ENCODE measurements around the gene UMODL1.

The UMODL1 gene

DNA sequence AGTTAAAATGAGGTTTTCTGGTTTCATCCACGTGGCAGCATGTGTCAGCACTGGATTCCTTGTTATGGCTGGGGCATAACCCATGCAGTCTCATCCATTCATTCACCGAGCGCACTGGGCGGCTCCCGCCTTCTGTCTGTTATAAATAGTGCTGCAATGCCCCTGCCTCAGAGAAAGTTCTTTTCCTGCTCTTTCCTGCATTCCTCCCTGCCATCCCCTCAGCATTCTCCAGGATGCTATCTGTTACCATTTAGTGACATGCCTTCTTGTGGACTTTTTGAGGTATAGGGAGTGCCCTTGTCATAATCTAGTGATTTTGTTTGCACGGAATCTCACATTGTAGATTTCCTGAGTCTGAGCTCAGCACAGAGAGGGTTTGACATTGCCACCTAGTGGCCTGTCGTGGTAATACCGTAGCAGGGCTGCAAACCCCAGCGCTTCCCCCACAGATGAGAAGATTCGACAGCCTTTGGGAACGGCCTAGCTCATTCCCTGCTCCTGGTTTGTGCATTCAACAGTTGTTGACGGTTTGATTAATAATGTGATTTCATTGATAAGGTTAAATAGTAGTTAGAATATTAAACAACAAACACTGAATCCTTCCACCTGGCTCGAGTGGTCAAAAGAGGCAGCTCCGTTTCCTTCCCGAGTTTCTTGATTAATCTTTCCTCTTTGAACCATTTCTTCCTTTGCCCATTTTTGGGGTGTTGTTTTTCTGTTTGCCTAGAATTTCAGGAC lies 46.3 kb downstream of the UMODL1 start:
- DNase-seq: peak; percentile 81

DNA sequence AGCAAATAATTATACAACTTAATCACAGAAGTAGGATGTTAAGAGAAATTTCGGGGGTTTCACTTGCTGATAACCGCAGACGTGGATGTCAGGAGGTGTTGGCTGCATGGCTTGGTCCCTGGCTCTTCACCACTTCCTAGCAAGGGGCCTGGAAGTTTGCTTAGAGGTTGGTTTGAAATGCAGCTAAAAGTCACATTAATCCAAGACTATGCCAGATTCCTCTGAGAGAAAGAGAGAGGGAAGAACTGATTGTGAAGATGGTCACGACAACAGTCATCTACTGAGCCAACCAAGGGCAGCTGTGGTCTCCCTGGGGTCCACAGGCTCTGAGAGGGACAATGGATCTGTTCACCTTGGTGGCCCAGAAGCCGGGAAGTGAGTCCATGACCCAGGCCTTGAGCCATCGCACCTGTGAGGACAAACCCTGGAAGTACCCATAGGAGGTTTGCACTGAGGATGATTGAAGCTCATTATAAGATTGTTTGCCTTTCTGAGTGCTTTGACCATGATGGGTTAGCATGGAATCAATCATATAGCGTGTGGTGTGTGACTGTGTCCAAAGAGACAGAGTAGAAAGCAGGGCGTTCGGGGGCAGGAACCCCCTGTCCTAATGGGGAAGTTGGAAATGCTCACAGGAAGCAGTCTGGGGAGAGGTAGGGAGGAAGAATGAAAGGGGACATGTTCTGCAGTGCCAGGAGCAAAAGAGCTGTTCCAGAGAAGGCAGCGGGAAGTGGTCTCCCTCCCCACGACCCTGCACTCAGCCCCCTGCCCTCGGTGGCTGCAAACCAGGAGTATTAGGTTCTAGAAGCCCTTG lies 47.1 kb downstream of the UMODL1 start:
- no peak for DNase-seq

- no peak for DNase-seq
Measured at GRCh38 chr21:42118901-42119300, 47.8 kb downstream of the UMODL1 start.

- DNase-seq: no peak
Measured at GRCh38 chr21:42120101-42120902, 49.2 kb downstream of the UMODL1 start.

- DNase-seq: no peak
Measured at GRCh38 chr21:42120903-42121535, 49.9 kb downstream of the UMODL1 start.

- no peak for DNase-seq
Measured at GRCh38 chr21:42121794-42122193, 50.7 kb downstream of the UMODL1 start.

- DNase-seq: no peak
Measured at GRCh38 chr21:42122398-42122797, 51.3 kb downstream of the UMODL1 start.

DNA sequence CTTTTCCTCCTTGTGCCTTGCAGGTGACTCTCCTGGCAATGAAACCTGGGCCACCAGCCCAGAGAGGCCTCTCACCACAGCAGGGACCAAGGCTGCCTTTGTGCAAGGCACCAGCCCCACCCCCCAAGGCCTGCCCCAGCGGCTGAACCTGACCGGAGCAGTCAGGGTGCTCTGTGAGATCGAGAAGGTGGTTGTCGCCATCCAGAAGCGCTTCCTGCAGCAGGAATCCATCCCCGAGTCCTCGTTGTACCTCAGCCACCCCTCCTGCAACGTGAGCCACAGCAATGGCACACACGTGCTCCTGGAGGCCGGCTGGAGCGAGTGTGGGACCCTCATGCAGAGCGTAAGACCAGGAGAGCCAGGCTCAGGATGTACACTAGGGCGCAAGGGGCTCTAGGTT lies 51.7 kb downstream of the UMODL1 start:
- DNase-seq: no peak

GRCh38 chr21:42123219-42123908 lies 52.2 kb downstream of the UMODL1 start:
- DNase-seq: no peak

DNA sequence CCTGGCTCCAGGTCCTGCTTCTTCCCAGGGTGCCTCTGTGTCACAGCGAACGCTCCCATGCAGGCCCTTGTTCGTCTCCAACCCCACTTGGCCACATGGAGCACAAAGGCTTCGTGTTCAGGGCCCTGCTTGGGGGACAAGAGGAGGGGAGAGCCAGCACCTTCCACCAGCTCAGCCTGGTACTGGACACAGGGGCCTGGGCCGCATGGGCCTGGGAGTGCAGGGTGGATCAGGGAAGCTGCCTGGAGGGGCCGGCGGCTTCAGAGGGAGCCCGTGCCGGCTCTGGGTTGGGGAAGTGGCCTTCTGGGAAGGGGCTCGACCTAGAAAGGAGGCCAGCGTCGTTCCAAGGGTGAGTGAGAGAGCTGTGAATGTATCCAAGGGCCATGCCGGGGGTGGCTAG lies 53.0 kb downstream of the UMODL1 start:
- no peak for DNase-seq

- no peak for DNase-seq
Measured at GRCh38 chr21:42124826-42125570, 53.9 kb downstream of the UMODL1 start.

DNA sequence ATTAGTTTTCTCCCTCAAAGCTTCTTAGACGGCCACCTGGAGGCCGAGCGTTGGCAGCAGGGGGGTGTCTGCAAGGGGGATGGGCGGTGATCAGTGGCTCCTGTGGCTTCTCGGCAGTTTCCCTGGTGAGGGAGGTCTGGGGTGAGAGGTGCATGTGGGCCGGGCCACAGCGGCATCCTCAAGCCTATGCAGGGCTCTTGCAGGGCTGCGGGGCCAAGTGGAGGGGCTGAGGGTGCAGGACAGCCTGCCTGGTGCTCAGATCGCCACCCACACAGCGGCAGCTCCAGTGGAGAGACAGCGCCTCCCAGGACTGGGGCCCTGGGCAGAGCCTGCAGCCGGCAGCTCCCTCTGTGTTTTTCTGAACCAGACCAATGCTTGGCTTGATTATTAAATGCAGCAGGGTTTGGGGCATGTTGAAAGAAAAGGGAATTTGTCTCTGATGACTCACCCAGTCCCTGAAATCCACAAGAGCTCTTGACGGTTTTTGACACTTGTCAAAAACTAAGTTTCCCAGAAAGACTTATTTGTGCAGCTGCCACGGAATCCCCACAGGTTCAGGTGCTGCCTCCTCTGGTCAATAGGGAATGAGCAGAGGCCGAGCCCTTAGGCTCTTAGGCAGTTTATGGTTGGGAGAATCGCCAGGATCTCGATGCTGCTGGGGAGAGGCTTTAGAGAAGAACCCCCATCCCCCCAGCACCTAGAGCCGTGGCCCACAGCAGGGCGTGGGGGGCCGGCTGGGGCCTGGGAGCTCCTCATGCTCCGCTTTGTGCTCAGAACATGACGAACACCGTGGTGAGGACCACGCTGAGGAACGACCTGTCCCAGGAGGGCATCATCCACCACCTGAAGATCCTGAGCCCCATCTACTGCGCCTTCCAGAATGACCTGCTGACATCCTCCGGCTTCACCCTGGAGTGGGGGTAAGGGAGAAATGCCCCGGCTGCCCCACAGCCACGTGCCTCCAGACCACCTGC lies 54.7 kb downstream of the UMODL1 start:
- no peak for DNase-seq

DNA sequence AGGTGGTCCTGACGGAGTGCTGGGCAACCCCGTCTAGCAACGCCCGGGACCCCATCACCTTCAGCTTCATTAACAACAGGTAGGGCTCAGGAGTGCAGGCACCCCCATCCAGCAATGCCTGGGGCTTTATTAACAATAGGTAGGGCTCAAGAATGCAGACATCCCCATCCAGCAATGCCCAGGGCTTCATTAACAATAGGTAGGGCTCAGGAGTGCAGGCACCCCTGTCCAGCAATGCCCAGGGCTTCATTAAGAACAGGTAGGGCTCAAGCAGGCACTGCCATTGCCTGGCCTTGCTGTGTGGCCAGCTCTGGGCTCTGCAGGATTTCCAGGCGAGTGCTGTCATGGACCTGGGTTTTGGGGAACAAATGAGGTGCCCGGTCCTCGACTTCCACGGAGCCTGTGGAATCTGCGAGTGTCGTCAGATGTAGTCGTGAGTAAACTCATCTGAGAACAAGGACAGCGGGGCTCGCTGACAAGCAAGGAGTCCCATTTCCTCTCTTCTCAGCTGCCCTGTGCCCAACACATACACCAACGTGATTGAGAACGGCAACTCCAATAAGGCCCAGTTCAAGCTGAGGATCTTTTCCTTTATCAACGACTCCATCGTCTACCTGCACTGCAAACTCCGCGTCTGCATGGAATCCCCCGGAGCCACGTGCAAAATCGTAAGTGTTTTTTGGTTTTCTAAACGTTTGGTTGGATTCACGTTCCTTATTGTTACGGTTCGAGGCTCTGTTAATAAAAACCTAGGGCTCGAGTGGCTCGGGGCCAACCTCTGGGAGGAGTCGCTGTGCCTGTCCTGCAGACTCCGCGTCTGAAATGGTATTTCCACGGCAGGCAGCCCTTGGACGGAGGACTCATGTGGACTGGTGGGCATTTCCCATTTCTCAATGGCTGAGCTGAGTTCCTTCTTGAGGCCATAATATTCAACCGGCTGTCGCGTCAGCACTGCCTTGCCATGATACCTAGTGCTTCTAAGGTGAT lies 56.3 kb downstream of the UMODL1 start:
- no peak for DNase-seq

DNA sequence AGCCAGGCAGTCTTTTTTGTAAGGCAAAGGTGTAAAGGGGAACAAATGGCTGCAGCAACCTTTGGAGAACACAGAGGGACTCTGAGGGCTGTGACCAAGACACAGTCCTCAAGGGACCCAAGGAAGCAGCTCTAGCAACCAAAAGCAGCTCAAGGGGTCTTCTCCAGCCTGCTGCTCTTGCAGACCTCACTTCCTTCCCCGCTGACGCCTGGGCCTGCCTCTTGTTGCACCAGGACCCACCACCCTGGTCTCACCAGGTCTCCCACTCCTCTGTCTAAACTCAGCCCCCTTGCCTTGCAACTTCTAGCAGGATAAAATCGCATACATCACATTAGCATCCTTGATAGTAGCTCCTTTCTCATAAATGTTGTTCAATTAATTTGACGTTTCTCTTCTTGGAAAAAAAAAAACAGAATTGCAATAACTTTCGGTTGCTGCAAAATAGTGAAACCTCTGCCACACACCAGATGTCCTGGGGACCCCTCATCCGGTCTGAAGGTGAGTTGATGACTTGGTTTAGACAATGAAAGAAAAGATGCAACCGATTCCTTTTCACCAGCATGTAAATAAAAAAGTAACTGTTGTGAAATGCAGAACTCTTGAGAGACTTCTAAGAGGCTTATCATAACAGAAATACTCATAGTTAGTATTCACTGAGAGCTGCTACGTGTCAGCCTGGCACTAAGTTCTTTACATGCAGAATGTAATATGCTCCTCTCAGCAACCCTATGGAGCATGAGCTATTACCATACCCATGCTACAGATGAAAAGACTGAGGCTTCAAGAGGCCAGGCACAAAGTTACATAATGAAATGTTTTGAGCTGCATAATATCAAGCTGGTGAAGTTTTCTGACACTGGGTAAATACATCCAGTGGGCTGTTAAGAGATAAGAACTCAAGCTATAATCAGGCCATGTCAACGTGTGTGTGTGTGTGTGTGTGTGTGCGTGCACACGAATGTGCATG lies 58.5 kb downstream of the UMODL1 start:
- DNase-seq: no peak

DNA sequence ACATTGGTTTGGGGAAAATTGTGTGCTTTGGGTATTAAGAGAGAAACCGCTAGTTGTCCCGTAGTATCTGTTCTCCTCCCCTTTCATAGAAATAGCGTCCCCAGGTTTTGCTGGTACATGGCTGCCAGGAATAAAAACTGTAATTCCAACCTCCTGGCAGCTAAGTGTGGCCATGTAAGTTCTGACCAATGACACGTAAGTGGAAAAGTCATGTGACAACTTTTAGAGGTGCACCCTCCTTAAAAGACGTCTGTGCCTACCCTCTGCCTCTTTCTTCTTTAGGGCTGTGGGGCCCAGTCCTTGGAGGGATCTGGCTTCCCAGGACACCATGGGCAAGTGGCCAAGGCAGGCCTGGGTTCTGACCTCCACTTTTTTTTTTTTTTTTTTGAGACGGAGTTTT lies 59.3 kb downstream of the UMODL1 start:
- no peak for DNase-seq

- no peak for DNase-seq
Measured at GRCh38 chr21:42132183-42132582, 61.1 kb downstream of the UMODL1 start.

- no peak for DNase-seq
Measured at GRCh38 chr21:42133131-42133530, 62.0 kb downstream of the UMODL1 start.
